Anterior cingulate cortex (tissue), 58 donors: Measurements from ENCODE around the gene AFAP1L2.

Experiments used
- DNase-seq, 58 donors: peaks; one replicate each; lab custom pipeline; 2025; lab: John Stamatoyannopoulos, UW

Gene AFAP1L2

GRCh38 chr10:114319406-114320248 lies 84.7 kb downstream of the AFAP1L2 start:
- no peak for DNase-seq

DNA sequence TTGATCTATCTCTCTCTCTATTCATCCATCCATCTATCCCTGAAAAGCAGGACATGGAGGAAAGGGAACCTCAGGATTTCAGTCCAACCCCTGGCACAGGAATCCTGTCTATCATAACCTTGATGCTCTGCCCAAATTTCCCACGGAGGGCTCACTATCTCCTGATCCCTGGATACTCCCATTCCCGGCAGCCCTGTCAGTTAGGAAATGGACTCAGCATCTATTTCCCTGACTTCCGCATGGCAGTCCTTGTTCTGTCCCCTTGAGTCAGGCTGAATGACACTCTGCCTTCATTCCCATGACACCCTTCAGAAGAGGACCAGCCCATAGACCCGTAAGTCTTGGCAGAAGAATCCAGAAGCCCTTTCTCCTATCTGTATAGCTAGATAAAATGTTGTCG lies 87.6 kb downstream of the AFAP1L2 start:
- DNase-seq = no peak

DNA sequence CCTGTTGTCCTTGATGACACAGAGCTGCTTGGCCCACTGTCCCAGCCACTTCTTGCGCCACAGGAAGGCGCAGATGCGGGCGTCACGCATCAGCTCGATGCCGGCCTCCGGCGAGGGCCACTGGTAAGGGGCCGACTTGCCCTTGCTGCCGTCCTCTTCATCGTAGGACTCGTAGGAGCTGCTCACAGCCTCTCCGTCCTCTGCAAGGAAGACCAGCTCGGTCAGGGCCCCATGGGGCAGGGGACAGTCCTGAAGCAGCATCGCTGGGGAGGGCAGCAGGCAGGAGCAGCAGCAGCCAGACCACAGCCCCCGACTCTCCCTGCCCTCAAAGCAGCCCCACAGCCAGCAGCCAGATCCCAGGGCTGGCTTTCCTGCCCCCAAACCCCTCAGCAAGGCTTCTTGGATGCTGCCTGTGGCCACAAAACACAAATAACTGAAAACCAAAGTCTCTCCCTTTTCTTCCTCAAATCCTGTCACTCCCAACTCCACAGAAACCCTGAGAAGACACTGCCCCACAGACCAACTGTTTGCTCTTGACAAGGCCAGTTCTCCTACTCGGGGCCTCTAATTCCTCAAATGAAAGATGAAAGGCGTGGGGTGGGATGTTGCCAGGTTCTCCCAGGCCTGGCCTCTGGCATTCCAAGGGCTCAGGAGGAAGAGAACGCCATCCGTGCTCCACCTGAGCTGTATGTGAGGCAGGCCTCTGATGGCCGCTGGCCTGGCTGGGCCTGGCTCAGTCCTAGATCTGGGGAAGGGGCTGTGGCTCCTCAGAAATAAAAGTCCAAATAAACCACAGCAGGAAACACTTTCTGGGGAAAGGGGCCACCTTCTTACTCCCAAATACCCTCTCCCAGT lies 88.5 kb downstream of the AFAP1L2 start:
- DNase-seq = no peak

DNA sequence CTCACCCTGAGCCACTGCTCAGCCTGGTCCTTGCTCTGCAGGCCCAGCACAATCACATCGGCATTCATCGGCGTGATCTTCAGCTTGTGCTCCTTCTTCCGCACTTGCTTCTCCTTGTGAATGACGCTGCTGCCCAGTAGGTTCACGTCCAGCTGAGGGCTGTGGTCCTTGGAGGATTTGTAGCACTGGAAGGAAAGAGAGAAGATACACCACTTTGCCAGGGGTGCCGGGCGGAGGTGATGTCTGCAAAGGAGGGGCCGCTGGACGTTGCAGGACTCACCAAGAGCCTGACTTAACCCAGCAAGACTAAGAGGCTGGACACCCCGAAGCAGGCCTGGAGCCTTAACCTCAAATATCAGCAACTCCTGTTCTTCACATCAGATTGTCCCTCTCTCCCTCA lies 90.4 kb downstream of the AFAP1L2 start:
- DNase-seq = no peak

GRCh38 chr10:114313139-114313538 lies 91.2 kb downstream of the AFAP1L2 start:
- no peak for DNase-seq

DNA sequence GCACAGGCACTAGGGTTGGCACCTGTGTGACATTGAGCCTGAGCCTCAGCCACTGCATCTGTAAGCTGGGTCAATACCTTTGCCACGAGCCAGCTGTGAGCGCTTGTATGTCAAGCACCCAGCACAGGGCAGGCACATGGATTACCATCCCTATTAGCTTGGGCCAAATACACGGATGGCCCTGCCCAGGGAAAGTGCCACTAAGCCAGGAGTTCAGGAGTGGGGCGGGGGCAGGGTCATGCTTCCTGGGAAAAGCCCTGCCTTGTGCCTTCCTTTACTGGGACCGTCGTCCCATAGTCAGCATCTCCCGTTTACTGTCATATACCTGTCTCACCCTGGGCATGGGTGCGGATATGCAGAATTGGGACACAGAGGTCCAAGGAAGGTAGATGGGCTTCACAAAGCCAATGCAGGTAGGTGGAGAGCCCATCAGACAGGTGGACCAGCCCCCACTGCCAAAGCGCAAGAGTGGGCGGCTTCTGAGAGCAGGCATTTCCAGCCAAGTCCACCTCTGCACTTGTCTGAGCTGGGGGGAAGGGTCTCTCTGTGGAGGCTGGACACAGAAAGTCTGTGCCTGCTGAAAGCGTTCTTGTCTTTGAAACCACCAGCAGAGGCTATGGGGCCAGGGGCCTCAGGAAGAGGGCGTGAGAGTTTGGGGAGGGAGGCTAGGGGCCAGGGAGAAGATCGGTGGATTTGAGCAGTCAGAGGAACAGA lies 92.6 kb downstream of the AFAP1L2 start:
- DNase-seq = no peak

DNA sequence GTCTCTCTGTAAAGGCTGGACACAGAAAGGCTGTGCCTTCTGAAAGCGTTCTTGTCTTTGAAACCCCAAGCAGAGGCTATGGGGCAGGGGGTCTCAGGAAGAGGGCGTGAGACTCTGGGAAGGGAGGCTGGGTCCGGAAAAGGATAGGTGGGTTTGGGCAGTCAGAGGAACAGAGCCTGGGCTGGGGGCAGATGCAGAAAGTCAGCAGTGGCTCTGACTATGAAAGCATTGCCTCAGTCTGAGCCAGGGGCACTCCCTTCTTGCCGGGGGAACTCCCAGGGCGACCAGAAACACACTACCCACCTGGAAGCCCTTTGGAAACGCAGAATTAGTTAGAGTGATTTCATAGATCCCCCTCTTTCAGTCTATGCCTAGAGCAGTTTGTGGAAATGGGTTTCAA lies 93.3 kb downstream of the AFAP1L2 start:
- DNase-seq = no peak

GRCh38 chr10:114310346-114310745 lies 94.0 kb downstream of the AFAP1L2 start:
- DNase-seq = no peak

- no peak for DNase-seq
These were observed 95.0 kb downstream of the AFAP1L2 start for GRCh38 chr10:114309364-114309651.

GRCh38 chr10:114308531-114309363 lies 95.6 kb downstream of the AFAP1L2 start:
- peak in 12 of 58 donors; percentile 6 to 71 (median 17) for DNase-seq

GRCh38 chr10:114307731-114308130 lies 96.6 kb downstream of the AFAP1L2 start:
- peak in 16 of 58 donors; percentile 17 to 50 (median 30) for DNase-seq

- no peak for DNase-seq
These were observed 98.0 kb downstream of the AFAP1L2 start for GRCh38 chr10:114306116-114306973.

DNA sequence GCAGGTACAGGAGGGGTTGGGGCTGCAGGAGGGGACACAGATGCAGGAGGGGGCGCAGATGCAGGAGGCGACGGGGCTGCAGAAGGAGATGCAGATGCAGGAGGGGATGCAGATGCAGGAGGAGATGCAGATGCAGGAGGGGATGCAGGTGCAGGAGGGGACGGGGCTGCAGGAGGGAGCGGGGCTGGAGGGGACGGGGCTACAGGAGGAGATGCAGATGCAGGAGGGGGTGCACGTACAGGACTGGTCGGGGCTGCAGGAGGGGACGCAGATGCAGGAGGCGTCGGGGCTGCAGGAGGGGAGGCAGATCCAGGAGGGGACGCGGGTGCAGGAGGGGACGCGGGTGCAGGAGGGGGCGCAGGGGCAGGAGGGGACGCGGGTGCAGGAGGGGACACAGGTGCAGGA lies 98.8 kb downstream of the AFAP1L2 start:
- no peak for DNase-seq

GRCh38 chr10:114304571-114305421 lies 99.5 kb downstream of the AFAP1L2 start:
- peak in 23 of 58 donors; percentile 8 to 81 (median 51) for DNase-seq

DNA sequence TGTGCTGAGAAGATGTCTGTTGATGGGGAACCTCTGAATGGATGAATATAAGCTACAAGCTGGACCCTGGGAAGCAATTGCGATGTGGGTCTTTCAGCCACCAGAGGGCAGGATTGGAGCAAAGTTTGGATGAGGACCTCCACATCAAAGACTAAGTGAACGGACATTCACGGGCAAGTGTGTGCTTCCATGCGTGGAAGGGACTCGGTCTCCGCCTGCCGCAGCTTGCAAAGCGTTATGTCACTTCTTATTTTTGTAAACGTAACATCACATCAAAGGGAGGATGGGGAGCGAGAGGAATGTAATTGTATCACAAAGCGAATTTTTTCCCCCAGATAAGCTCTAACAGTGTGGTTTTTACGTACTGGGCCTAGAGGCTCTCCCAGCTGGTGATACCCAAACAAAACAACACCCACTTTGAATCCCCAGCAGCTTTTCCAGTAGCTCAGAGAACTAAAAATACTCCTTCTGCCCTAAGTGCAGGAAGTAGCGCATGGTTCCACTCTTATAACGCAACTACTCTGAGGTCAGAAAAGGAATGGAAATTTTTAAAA lies 100.2 kb downstream of the AFAP1L2 start:
- DNase-seq = peak in 56 of 58 donors; percentile 25 to 89 (median 70)

DNA sequence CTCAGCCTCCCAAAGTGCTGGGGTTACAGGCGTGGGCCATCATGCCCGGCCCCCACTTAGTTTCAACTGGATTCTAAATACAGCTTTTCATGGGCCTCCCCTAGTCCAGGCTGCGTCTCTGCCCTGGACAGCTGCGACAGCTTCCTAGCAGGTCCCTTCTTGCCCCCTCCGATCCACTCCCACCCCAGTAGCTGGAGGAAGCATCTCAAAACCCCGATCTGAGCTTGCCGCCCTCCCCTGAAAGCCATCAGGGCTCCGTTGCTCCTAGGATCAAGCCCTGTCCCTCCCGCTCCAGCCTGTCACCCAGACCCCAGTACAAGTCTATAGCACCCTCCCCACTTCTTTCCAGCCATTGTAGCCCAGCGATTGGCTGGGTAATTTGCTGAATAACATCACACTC lies 100.7 kb downstream of the AFAP1L2 start:
- DNase-seq = no peak

DNA sequence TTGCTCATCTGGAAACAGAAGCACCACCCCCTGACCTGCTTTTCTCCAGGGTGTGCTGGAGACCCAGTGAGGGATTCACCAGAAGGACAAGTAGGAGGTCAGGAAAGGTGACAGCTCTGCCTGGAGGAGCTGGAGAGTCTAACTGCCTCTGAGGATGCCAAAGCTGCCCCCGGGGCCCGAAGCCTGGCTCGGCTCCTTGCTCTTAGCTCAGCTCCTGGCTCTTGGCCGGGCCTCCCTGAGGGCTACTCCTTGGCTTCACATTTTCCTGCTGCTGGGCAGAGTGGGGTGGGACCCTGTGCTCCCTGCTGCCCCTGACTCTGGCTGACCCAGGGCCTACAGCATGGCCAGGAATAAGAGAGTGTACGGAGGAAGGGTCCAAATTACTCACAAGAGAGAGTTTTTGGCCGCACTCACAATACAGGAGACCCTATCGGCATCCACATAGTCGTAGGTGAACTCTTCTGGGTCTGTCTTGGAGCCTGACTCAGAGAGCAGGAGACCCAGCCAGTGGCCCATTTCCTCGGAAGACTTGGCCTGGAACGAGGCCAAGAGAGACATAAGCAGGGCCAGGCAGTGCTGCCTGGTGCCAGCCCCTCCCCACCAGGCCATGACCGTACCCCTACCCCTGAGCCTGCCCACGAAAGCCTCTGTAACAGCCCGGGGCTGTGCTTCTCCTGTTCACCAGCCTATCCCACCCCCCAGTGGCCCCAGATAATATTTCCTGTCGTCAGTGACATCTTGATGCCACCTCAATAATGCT lies 102.2 kb downstream of the AFAP1L2 start:
- DNase-seq = peak in 4 of 58 donors; percentile 7 to 19 (median 14)
